Suppressor macrophage treated with lipopolysaccharide for 1 hour (primary cell): ENCODE results near the gene MYO5B.
"Not testable (repeated sequence)": the region's sequence is repeated elsewhere in the genome, so short reads cannot be mapped to it uniquely, and the experiment has no call there.

Experiments
- DNase-seq, 3 donors: peaks; one replicate each; pipeline ENCODE4 v3.0.0-alpha.2; 2020 to 2022

Gene MYO5B

DNA sequence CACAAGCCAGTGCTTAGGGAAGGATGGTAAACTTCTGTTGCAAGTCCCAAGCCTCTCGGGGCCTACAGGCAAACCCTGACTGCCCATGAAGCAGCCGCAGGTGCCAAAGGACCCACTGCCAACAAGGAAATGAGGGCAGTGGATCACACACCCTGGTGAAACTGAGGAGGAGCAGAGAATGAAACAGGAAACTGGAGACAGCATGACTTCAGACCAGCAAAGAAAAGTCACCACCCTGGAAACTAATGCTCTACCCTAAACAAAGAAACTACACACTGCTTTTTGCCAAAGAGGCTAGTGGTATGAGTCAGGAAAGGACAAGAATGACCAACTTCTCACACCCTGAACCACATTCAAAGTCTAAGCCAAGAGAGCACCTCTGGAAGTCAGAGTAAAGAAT, 97.2 kb downstream of the MYO5B start:
- DNase-seq = no peak

DNA sequence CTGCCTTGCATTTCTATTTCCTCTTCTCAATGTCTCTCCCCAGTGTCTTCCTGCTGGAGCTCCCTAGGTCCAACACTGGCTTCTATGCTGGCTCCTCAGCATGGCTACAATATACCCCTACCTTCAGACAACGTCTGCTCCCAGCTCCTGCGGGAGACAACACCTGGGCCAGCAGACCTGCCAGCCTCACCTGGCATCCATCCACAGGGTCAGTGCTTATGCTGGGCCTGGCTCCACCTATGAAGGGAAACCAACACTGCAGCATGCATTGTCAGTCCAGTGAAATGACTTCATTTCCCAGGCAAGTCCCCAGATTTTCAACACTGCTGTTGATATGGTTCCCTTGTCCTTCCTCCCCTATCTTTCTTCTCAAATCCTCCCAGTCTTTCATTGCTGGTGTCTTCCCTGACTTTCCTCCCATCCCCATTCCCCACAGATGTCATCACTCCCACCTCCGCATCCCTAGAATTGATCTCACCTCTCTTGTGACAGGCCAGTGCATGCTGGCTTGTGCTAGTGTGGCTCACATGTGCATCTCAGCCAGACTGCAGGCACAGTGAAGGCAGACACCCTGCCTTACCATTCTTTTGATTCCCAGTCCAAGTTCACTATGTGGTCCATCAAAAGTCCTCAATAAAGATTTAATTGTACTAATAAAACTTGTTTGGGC, 98.0 kb downstream of the MYO5B start:
- no peak for DNase-seq

DNA sequence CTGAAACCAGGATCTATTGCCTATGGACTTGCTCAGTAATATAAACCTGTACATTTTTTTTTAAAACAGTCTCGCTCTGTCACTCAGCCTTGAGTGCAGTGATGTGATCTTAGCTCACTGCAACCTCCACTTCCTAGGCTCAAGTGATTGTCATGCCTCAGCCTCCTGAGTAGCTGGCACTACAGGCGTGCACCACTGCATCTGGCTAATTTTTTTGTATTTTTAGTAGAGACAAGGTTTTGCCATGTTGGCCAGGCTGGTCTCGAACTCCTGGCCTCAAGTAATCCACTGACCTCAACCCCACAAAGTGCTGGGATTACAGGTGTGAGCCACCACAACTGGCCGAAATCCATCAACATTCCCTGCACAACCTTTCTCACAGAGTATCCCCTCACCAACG, 100.2 kb downstream of the MYO5B start:
- not testable (repeated sequence) for DNase-seq

DNA sequence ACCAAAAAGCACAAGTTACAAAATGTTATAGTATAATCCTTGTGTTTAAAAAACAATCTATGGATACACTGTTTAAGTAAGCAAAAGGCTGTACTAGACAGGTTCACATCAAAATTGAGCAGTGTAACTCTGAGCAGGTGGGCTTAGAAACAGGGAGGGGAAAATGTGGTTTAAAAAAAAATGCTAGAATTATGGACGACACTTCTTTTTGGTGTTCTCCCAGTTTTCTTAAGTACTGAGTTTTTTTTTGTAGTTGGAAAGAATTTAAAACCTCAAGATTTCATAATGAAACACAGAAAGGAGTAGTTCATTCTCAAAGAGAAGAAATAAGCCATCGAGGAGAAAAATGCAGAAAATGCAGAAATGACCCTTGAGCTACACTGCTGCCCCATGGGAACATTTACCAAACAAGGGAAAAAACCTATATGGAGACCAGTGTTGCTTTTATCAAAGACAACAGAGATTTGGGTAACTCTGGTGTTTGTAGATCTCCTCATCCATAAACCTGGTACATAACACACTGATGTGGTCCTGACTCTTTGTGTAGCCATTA, 100.7 kb downstream of the MYO5B start:
- no peak for DNase-seq

DNA sequence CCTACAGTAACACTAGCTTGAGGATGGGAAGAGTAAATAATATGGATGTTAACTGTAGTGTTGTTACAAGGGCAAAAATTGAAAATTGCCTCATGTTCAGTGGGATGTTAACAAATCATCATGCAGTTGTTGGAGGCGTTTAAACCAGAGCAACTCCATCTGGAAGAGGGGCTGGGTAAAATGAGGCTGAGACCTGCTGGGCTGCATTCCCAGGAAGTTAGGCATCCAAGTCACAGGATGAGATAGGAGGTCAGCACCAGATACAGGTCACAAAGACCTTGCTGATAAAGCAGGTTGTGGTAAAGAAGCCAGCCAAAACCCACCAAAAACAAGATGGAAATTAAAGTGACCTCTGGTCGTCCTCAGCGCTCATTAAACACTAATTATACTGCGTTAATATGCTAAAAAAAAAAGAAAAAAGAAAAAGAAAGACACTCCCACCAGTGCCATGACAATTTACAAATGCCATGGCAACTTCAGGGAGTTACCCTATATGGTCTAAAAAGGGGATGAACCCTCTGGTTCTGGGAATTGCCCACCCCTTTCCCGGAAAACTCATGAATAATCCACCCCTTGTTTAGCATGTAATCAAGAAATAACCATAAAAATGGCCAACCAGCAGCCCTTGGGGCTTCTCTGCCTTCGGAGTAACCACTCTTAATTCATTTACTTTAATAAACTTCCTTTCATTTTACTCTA, 101.4 kb downstream of the MYO5B start:
- no peak for DNase-seq

DNA sequence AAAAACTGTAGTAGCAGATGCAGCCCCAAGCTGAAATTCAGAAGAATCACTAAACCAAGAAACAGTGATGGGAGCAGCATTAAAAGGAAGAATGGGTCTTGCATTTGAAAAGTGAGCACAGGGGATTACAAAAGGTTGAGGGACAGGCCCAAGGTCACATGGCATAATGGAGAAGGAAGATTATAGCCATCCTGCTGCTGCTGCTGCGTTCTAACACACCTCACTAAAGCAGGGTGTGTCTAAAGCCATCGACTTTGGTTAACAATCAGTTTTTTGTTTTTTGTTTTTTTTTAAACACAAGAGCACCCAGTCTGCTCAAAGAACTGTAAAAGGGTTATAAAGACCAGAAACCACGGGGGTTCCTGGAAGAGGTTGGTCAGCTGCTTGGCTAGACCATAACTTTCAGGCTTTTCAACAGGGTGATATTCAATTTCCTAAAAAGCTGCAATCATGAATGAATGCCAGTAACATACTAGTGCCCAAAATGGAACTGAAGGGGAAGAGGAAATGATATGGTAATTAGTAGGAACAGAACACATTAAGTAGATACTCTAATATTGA, 102.6 kb downstream of the MYO5B start:
- no peak for DNase-seq

DNA sequence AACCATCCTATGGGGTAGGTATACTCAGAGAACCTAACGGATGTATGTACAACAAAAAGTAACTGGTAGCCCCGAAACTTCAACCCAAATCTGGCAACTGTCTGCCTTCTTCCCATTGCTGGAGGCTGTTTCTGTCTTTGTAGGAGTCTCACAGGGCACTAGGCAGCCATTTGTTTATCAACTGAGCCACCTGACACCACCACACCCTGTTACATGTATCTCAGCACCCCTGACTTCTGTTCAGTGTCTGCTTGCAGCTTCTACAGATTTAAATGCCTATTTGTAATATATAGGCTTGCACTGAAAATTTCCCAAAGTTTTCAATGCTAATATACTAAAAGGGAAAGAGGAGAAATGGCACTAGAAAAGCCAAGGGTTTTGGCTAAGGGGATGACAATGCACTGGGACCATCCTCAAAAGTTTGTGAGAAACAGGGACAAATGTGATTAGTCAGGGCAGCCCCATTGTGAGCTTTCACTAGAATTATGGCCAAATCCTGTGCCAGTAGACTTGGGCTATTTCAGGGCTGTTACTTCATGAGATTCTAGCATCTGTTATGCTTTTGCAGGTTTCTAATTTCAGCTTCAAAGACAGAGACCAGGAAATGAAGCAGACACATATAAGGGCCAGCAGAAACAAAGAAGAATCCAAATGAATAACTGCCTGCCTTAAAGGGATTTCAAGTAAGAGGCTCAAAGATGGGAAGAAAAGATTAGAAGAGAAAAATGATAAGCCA, 103.3 kb downstream of the MYO5B start:
- DNase-seq = no peak

DNA sequence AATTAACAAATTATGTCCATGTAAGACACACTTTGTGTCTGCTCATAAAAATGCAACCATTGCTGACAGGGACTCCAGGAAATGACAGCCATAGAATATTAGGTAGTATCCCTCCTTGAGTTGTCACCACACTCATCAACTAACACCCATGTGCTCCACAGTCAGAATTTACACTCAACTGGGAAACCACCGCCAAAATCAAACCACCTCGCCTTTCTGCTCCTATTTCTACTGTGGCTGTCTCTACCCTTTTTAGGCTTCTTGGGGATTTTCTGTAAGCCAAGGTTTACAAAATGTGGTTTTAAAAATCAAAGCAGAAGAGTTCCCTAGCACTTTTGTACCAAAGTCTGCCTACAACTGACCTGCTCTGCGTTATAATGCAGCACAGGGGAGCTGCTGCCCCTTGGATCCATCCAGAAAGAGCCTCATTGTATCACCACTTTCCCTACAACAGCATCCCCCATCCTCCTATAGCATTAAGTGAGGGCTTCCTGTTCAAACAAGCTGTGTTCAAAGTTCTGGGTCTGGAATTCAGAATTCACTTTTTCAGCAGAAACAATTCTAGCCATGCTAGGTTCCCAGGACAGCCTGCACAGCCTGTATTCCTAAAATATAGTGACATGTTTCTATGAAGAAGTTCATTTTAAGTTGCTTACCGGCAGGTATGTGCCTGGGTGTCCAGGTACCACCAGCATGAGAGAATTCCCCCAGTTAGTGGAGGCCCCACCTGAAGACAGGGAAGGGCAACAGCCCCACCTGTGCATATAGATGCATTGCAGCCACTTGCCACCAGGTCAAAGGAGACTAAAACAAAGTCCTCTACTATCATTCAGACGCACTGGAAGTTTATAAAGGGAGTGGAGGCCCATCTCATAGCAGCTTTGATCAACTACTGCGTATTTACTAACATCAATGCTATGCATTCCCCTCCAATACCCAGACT, 104.3 kb downstream of the MYO5B start:
- no peak for DNase-seq

DNA sequence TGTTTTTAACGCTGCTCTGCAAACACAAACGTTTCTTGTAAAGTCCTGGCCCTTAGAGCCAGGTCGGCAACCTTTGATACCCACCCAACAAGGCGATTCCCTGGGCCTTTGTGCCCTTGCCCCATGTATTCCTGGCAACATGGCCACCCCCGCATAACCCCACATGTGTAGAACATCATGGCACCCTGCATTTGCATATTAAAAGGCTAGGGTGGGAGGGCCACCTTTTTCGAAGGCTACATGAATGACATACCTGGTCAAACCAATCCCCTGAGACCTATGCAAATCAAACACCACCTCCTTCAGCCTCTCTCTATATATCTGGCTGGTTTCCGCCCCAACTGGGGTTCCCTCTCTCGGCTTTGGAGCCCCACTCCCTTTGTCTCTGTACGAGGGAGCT, 105.2 kb downstream of the MYO5B start:
- DNase-seq = no peak

DNA sequence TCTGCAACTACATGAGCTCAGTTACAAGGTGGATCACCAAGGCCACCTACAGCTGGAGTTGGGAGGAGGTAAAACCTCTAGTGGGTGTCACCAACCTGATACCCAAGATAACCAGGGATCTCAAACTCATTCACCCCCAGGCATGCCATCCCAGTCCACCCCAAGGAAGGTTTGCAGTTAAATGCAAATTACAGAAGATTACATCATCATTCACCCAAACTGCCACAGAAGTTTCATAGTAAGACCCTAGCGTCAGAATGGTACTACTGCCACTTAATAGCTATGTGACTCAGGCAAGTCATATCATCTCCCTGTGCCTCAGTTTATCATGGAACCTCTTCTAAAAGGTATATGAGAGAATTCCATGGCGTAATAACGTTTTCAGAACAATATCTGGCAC, 111.2 kb downstream of the MYO5B start:
- DNase-seq = no peak

DNA sequence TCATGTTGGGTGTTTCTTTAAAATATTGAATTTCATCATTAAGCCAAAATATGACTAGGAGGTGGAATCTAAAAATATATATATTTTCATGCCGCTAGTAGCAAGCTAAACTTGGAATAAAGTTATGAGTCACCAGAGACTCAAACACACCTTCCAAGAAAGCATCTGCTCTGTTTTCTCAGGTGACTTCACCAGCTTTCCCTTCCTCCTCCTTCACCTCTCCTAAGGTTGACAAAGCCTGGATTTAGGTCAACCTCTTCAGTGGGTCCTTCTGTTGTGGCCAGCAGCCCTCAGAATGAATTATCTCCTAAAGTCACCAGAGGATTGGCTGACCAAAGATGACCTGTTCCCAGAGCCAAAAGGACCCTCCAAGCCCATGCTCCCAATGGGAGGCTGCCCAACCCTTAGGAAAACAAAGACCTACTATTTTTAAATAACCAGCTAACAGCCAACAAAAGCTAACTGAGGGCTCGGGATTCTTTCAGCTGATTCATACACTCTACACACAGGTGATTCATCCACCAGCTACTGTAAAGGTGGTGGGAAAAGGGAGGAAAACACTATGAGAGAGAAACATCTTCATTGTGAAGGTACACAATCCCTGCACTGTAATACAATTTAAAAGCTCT, 113.9 kb downstream of the MYO5B start:
- DNase-seq = no peak

DNA sequence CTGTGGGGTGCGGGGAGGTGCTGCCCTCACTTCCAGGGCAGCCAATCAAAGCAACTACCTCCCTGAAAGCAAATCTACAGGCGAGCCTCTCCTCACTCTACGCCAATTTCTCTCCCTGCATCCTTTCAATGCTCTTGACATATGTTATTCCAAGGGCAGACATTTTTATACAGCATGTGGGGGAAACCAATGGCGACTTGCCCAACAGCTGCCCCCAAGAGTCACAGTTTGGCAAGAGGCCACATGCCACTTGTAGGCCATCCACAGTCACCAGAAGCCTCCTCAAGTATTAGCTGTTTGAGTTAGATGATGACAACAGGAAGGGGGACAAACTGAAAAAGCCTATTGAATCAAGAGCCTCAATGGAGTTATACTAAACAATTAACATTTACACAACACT, 114.6 kb downstream of the MYO5B start:
- DNase-seq = no peak

DNA sequence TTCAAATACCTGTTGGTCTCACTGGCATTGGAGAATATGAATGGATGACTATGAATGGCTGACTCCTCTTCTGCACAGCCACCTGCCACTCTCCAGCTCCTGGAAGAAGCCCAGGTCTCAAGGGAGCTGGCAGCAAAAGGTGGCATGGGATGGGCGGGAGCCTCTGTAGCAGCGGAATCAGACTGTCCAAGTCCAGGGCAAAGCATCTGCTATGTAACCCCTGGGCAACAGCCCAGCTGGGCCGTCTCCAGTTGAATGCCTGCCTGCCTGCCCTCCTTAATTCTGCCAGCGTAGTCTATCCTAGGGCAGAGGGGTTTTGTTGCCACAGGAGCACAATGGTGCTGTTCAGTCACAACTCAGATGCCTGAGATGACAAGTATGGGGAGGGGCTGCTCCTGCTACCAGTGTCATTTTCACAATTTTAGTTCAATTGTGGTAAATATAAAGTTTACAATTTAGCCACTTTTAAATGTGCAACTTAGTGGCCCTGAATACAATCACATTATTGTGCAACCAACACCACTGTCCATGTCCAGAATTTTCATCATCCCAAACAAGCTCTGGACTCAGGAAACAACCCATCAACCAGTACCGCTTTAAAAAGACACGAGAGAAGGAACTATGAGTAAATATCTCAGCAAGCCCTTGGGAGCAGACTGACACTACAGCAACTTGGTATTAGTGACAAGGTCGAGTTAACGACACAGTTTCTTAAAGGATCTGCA, 115.2 kb downstream of the MYO5B start:
- no peak for DNase-seq

DNA sequence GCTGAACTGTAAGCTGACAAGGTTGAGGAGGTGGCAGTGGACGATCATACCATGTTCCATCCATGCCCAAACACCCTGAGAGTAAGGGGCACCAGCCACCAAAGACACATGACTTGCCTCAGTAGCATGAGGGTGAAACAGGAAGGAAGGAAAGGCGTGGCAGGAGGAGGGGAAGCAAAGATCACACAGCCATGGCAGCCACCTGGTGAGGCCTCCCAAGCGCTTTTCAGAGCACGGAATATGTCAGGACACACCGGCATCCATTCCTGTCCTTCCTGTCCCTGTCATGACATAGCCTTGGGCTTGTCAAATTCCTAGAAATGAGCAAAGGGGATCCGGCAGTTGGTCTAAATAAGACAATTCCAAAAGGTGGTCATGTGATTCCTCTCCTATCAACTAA, 118.7 kb downstream of the MYO5B start:
- no peak for DNase-seq

DNA sequence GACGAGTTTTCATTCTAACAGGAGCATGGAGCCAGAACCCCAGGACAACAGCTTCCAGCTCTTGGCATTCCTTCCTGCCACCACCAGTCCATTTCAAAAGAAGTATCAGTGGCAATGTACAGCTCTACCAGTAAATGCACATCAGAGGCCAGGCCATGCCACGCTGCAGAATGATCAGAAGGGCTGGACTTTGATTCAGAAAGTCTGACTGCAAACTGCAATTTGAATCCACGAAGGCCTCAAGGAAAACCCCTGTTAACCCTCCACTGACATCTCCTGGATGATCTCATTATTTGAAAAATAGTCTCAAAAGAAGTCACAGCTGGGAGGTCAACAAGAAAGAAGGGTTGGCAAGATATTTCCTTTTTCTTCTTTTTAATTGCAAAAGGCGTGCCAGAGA, 119.2 kb downstream of the MYO5B start:
- DNase-seq = no peak

DNA sequence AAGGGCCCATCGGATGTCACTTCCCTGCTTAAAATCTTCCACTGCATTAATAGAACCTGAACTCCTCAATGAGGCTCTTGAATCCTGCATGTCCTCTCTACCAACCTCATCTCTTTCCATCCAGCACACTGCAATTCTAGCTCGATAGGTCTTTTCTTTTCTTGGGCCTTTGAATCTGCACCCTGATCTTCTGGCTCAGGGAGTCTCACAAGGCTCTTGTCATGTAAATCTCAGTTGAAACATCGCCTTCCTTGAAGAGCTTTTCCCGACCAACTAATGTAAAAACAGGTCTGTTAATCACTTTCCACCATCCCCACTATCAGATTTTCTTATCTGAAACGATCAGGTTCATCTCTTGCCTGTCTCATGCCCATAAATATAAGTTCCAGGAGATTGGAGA, 120.5 kb downstream of the MYO5B start:
- no peak for DNase-seq

DNA sequence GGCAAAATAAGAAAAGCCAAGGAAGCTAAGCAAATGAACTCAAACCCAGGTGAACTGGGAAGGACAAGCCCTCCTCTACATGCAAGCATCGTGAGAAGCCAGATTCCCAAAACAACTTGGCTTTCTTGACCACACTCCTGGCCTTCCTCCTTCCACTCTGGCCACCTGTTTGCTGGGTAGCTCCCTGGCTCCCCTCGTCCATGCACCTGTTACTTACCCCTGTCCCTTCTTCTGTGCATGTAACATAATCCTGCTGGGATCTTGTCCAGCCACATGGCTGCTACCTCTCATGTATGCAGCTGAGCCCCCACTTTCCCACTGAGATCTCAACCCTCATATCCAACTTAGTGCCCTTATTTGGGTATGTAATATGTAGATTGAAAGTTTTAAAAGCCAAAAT, 121.6 kb downstream of the MYO5B start:
- DNase-seq = no peak

DNA sequence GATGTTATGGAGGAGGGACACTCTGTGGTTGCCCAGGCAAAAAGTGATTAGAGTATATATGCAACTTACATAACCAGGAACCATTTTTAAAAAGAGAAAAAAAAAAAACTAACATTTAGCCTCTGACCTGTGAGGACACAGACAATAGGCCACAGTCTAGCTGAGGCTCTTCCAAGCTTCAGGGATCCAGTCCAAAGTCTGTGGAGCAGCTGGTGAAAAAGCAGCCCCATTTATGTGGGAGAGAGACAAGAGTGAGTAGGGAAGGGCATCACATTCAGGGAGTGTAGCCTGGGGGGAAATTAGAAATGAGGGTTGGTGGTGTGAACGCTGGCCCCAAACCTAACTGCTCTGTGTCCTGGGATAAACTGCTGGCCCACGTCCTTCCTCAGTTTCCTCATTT, 122.8 kb downstream of the MYO5B start:
- DNase-seq = no peak

DNA sequence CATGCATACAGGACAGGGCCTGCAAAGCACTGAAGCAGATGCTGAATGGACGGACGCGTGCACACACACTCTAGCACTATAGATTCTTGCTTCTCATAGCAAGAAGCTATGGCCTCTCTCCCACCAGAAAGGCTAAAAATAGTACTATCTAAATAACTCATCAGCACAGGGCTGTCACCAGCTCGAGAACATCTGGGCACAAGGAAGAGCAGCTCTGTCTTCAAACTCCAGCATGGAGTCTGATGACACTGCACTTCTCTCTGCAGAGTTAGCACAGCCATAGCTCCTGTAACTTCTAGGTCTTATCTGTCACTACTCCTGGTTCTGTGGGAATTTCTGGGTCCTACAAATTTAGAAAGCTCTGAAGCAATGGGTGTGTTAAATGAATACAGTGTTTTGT, 123.5 kb downstream of the MYO5B start:
- no peak for DNase-seq

DNA sequence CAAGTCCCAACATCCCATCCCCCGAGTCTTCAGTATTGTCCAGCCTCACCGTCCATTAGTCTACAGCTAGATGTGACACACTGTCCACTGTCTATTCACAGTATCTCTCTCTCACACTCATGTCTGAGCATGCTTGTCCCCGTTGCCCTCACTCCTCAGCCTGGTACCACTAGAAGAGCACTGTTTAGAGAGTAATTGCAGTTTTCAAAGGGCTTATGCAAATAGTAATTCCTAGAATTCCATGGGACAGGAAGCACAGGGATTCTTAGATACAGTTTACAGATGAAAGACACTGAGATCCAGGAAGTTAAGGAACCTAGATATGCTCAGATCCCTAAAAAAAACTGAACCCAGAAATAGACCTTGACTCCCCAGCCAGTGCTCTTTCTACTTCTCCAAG, 125.5 kb downstream of the MYO5B start:
- DNase-seq = no peak

DNA sequence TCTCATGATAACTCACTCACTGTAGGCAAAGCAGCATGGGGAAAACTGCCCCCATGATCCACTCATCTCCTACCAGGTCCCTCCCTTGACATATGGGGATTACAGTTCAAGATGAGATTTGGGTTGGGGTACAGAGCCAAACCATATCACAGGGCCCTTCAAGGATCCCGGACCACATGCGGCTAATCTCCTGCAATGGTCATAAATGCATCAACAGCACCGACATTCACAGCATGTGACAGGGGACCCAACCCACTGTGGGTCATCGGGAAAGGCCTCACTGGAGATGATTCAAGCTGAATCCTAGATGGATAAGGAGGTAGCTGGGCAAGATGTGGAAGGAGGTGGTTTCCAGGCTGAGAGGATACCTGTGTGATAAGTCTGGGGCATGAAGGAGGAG, 129.4 kb downstream of the MYO5B start:
- DNase-seq = no peak
